Muscle layer of colon (tissue), 2 donors: ENCODE results near the gene FRMD4A.

Experiments
- H3K27ac ChIP-seq: one replicate; pipeline ENCODE4 v1.7.0; 2013; ENCODE audit warnings: low read depth, mild to moderate bottlenecking, low read length, moderate library complexity
- H3K27me3 ChIP-seq, 2 donors: one replicate each; pipeline ENCODE4 v1.7.0; 2013; ENCODE audit warnings: low read length in 2 of 2, mild to moderate bottlenecking in 2 of 2; ENCODE audit not compliant: insufficient read depth in 2 of 2, control insufficient read depth in 1 of 2
- H3K36me3 ChIP-seq: one replicate; pipeline ENCODE4 v1.7.0; 2013; ENCODE audit warnings: mild to moderate bottlenecking, low read length; ENCODE audit not compliant: insufficient read depth
- H3K4me1 ChIP-seq: one replicate; pipeline ENCODE4 v1.7.0; 2013; ENCODE audit warnings: mild to moderate bottlenecking, low read length; ENCODE audit not compliant: insufficient read depth
- H3K4me3 ChIP-seq, 2 donors: one replicate each; pipeline ENCODE4 v1.7.0; 2013; ENCODE audit warnings: low read length in 2 of 2, low read depth in 1 of 2, mild to moderate bottlenecking in 1 of 2, moderate library complexity in 1 of 2
- H3K9ac ChIP-seq: one replicate; pipeline ENCODE4 v1.7.0; 2013; ENCODE audit warnings: low read length
- H3K9me3 ChIP-seq: one replicate; pipeline ENCODE4 v1.7.0; 2013; ENCODE audit warnings: mild to moderate bottlenecking, low read length
- donor health status: abdominal sarcoma.
- donor health status: Adenocarcinoma of cecum.

Gene FRMD4A

DNA sequence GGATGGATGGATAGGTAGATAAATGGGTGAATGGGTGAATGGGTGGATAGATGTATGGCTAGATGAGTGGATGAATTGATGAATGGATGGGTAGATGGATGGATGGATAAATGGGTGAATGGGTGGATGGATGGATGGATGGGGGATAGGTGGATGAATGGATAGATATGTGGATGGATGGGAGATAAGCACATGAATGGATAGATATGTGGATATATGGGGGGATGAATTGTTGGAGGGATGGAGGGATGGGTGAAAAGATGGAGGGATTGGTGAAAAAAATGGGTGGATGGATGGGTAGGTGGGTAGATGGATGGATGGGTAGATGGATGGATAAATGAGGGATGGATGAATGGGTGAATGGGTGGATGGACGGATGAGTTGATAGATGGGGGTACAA is 196.4 kb downstream of the FRMD4A start:
- Histone ChIP-seq H3K36me3 (no peaks in the 10 kb centered on the region), H3K27ac (no peak overlapping the region), H3K9me3 (no peaks in the 10 kb centered on the region), H3K4me1 (no peaks in the 10 kb centered on the region), H3K27me3 (no peaks in the 10 kb centered on the region), H3K4me3 (no peak overlapping the region), H3K9ac (no peak overlapping the region)

- H3K9me3 ChIP-seq = no peaks in the 10 kb centered on the region
- no peak overlapping the region for H3K9ac ChIP-seq
- no peaks in the 10 kb centered on the region for H3K36me3 ChIP-seq
- H3K27me3 ChIP-seq = no peaks in the 10 kb centered on the region
- H3K4me3 ChIP-seq = no peak overlapping the region
- no peak overlapping the region for H3K27ac ChIP-seq
- no peaks in the 10 kb centered on the region for H3K4me1 ChIP-seq
Observed at GRCh38 chr10:14131261-14131960, 199.3 kb downstream of the FRMD4A start.

GRCh38 chr10:14129770-14130169 is 201.0 kb downstream of the FRMD4A start:
- no peak overlapping the region for H3K9ac ChIP-seq
- no peak overlapping the region for H3K27ac ChIP-seq
- H3K4me1 ChIP-seq = no peaks in the 10 kb centered on the region
- H3K27me3 ChIP-seq = no peaks in the 10 kb centered on the region
- H3K9me3 ChIP-seq = no peaks in the 10 kb centered on the region
- H3K4me3 ChIP-seq = no peak overlapping the region
- no peaks in the 10 kb centered on the region for H3K36me3 ChIP-seq

GRCh38 chr10:14128519-14128918 is 202.2 kb downstream of the FRMD4A start:
- no peak overlapping the region for H3K27ac ChIP-seq
- H3K9me3 ChIP-seq = no peaks in the 10 kb centered on the region
- no peaks in the 10 kb centered on the region for H3K4me1 ChIP-seq
- no peak overlapping the region for H3K4me3 ChIP-seq
- H3K9ac ChIP-seq = no peak overlapping the region
- no peaks in the 10 kb centered on the region for H3K27me3 ChIP-seq
- no peaks in the 10 kb centered on the region for H3K36me3 ChIP-seq

DNA sequence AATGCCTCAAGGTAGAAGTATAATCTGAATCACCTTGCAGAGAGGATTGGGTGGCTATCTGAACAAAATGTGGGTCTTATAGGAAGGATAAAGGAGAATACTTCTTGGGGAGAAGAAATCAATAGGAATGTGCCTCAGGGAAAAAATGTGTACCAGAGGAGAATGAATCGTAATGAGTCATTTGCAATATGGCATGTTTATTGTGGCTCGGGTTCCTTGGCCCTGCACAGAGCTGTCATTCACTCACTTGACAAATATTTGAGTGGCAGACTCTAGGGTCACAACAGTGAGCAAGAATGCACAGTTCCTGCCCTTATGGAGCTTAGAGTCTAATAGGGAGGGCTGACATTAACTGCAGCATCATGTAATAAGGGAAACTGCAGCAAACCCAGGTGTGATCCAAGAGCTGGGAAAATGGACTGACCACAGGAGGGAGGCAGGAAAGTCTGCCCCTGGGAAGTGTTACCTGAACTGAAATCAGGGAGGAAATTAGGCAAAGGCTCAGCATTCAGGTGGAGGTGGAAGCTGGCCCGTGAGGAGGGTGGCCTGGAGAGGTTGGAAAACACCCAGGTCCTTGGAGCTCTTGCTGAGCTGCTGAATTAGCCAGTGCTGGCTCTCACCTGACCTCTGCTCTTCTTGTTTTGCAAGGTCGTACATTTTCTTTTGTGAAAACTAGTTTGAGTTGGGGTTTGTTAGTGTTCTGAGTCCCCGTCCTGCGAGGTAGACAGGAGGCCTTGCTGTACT is 203.9 kb downstream of the FRMD4A start:
- no peak overlapping the region for H3K27ac ChIP-seq
- H3K4me1 ChIP-seq = no peaks in the 10 kb centered on the region
- no peaks in the 10 kb centered on the region for H3K9me3 ChIP-seq
- H3K4me3 ChIP-seq = no peak overlapping the region
- no peak overlapping the region for H3K9ac ChIP-seq
- H3K36me3 ChIP-seq = no peaks in the 10 kb centered on the region
- H3K27me3 ChIP-seq = no peaks in the 10 kb centered on the region

GRCh38 chr10:14125564-14125963 is 205.2 kb downstream of the FRMD4A start:
- Histone ChIP-seq H3K27ac (no peak overlapping the region), H3K9ac (no peak overlapping the region), H3K36me3 (no peaks in the 10 kb centered on the region), H3K4me1 (no peaks in the 10 kb centered on the region), H3K9me3 (no peaks in the 10 kb centered on the region), H3K27me3 (no peaks in the 10 kb centered on the region), H3K4me3 (no peak overlapping the region)

GRCh38 chr10:14124941-14125340 is 205.8 kb downstream of the FRMD4A start:
- H3K27ac ChIP-seq = no peak overlapping the region
- no peak overlapping the region for H3K9ac ChIP-seq

GRCh38 chr10:14123139-14123538 is 207.6 kb downstream of the FRMD4A start:
- no peaks in the 10 kb centered on the region for H3K9me3 ChIP-seq
- H3K27ac ChIP-seq = no peak overlapping the region
- H3K4me3 ChIP-seq = no peak overlapping the region
- no peaks in the 10 kb centered on the region for H3K27me3 ChIP-seq
- no peaks in the 10 kb centered on the region for H3K36me3 ChIP-seq
- no peak overlapping the region for H3K9ac ChIP-seq
- no peaks in the 10 kb centered on the region for H3K4me1 ChIP-seq

More at GRCh38 chr10:14124941-14125340, 205.8 kb downstream of the FRMD4A start:
- Histone ChIP-seq H3K4me1 (no peaks in the 10 kb centered on the region), H3K9me3 (no peaks in the 10 kb centered on the region), H3K36me3 (no peaks in the 10 kb centered on the region), H3K4me3 (no peak overlapping the region), H3K27me3 (no peaks in the 10 kb centered on the region)

- Histone ChIP-seq H3K4me3 (no peak overlapping the region), H3K9ac (no peak overlapping the region), H3K36me3 (no peaks in the 10 kb centered on the region), H3K9me3 (no peaks in the 10 kb centered on the region), H3K4me1 (no peaks in the 10 kb centered on the region), H3K27ac (no peak overlapping the region), H3K27me3 (no peaks in the 10 kb centered on the region)
Observed at GRCh38 chr10:14120812-14121211, 209.9 kb downstream of the FRMD4A start.

- no peaks in the 10 kb centered on the region for H3K4me1 ChIP-seq
- no peak overlapping the region for H3K9ac ChIP-seq
- no peak overlapping the region for H3K27ac ChIP-seq
- H3K36me3 ChIP-seq = no peaks in the 10 kb centered on the region
- no peaks in the 10 kb centered on the region for H3K27me3 ChIP-seq
- H3K4me3 ChIP-seq = no peak overlapping the region
- H3K9me3 ChIP-seq = no peaks in the 10 kb centered on the region
Observed at GRCh38 chr10:14118953-14119352, 211.8 kb downstream of the FRMD4A start.

DNA sequence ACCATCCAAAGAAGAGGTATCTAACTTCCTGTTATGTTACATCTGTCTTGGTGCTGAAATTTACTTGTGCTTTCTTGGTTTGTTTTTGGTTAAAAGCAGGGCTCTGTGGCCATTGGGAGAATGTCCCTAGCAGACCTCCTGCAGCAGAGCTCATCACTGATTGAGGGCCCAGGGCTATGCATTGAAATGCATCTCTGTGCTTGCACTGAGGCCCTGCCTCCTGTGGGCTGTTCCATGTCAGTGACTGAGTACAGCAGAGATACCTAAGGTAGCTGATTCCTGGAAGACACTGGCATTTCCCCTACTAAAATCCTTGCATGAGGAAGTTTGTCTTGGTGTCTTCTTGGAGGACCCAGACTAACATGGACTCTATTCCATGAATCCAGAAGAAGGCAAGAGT is 213.9 kb downstream of the FRMD4A start:
- Histone ChIP-seq H3K27me3 (no peaks in the 10 kb centered on the region), H3K27ac (no peak overlapping the region), H3K9ac (no peak overlapping the region), H3K9me3 (no peaks in the 10 kb centered on the region), H3K4me3 (no peak overlapping the region), H3K4me1 (no peaks in the 10 kb centered on the region), H3K36me3 (no peaks in the 10 kb centered on the region)

DNA sequence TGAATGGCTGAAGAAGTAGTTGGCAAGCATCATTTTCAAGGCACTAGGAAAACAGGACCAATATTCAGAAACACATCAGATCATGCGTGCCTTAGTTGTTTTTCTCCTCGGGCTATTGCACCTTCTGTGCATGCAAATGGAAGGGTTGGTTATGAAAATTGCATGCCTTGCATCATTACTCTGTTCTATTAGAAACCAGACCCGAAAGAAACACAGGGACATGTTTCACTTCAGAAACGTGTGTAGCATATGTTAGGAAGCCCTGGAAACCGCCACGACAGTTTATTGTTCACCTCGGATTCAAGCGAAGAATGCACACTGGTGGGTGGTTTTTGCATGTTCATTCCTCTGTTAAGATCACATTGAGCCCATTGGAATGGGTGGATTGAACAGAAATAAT is 214.7 kb downstream of the FRMD4A start:
- H3K27me3 ChIP-seq = no peaks in the 10 kb centered on the region
- no peaks in the 10 kb centered on the region for H3K36me3 ChIP-seq
- H3K9ac ChIP-seq = no peak overlapping the region
- no peaks in the 10 kb centered on the region for H3K9me3 ChIP-seq
- no peaks in the 10 kb centered on the region for H3K4me1 ChIP-seq
- H3K4me3 ChIP-seq = no peak overlapping the region
- H3K27ac ChIP-seq = no peak overlapping the region
